ENCODE results near the gene ADAMTS10. TPM values are rescaled to one million over a fixed set of nuclear protein-coding genes. Genes with fewer than 3 reads are reported as not detected.

ADAMTS10 gene
- total RNA-seq, 1 experiment from 2014 or later = 26.5 TPM

GRCh38 chr19:8642561-8642960, 32.0 kb upstream of the ADAMTS10 start:
- no peak for TF ChIP-seq CTCF (conservative IDR thresholded peaks at IDR 0.05)
- no peaks in the 10 kb centered on the region for H3K9me3 ChIP-seq (ENCODE audit: control insufficient read depth, low read depth, low read length)
- WGBS (ENCODE audit: extremely low coverage, insufficient read length, low lambda C conversion rate) = no CpG with 5 or more reads among the region's 5 CpGs

More at GRCh38 chr19:8642561-8642960, 32.0 kb upstream of the ADAMTS10 start:
- Histone ChIP-seq H2AK5ac (ENCODE audit: insufficient read length, low read length) (no peak overlapping the region), H4K8ac (replicated peaks; ENCODE audit: insufficient read length, low read depth, low read length) (no peak overlapping the region), H4K5ac (ENCODE audit: insufficient read length, low read depth, low read length) (no peak overlapping the region), H2BK12ac (ENCODE audit: insufficient read length, low read depth, low read length) (no peak overlapping the region), H3K4ac (ENCODE audit: low read depth, low read length) (no peak overlapping the region), H3K18ac (ENCODE audit: insufficient read length, low read depth, low read length) (no peak overlapping the region), H2AFZ (ENCODE audit: low read length) (no peak overlapping the region), H2BK120ac (ENCODE audit: low read depth, low read length, poor library complexity, severe bottlenecking) (no peak overlapping the region), H4K91ac (ENCODE audit: insufficient read length, low read depth, low read length) (no peak overlapping the region), H3K23ac (ENCODE audit: insufficient read length, low read depth, low read length) (no peak overlapping the region), H2BK5ac (ENCODE audit: insufficient read length, low read length) (no peak overlapping the region), H4K20me1 (ENCODE audit: control insufficient read depth, insufficient read depth, insufficient read length) (no peaks in the 10 kb centered on the region), H3K4me2 (ENCODE audit: insufficient read depth, insufficient read length, low read length) (no peak overlapping the region), H3T11ph (ENCODE audit: low read length) (no peak overlapping the region), H3K56ac (ENCODE audit: insufficient read length, low read depth, low read length) (no peak overlapping the region), H2BK20ac (ENCODE audit: low read depth, low read length, poor library complexity, severe bottlenecking) (no peak overlapping the region), H3K23me2 (ENCODE audit: insufficient read length, low read depth, low read length, poor library complexity, severe bottlenecking) (no peaks in the 10 kb centered on the region), H3K79me2 (ENCODE audit: insufficient read depth, low read length) (no peaks in the 10 kb centered on the region), H3K27me3 (ENCODE audit: insufficient read depth, low read length) (no peaks in the 10 kb centered on the region), H3K14ac (ENCODE audit: insufficient read depth, low read length) (no peak overlapping the region), H2BK15ac (ENCODE audit: low read depth, low read length) (no peak overlapping the region), H3K27ac (ENCODE audit: insufficient read length, low read depth, low read length) (no peak overlapping the region), H3K9ac (ENCODE audit: extremely low read depth, insufficient read length, low read length) (no peak overlapping the region), H3K4me1 (ENCODE audit: insufficient read depth, low read length) (no peaks in the 10 kb centered on the region), H3K79me1 (ENCODE audit: insufficient read depth, low read depth, low read length, poor library complexity, severe bottlenecking) (no peaks in the 10 kb centered on the region)
- Mint-ChIP-seq H3K36me3 (ENCODE audit: insufficient read depth in 1 of 3, low read depth in 3 of 3) (no peaks in the 10 kb centered on the region; a peak in 1 of 7 replicates), H3K27ac (no peak overlapping the region), H3K4me3 (no peak overlapping the region), H3K27me3 (ENCODE audit: low read depth) (peaks cover 36% of the 10 kb centered on the region), H3K9me3 (peaks cover 4 to 16% of the 10 kb centered on the region in 2 experiments; a peak in 4 of 5 replicates), H3K4me1 (peaks cover 12 to 15% of the 10 kb centered on the region in 2 experiments)
- no peak for DNase-seq

Data from H9 (cell line).